WERI-Rb-1 (cell line): Measurements from ENCODE around the gene ROR2.

Experiments
- DNase-seq: peaks from one replicate; pipeline ENCODE4 v3.0.0-alpha.2; 2020
- H3K27ac ChIP-seq: fragments of 250-450 bp; sonication (Bioruptor Pico); 2 replicates; pipeline ENCODE4 v1.5.1; 2020; ENCODE audit warnings: mild to moderate bottlenecking, moderate library complexity
- H3K27me3 ChIP-seq: fragments of 250-450 bp; sonication (Bioruptor Pico); 2 replicates; pipeline ENCODE4 v1.5.1; 2021; ENCODE audit warnings: mild to moderate bottlenecking, low read depth, moderate library complexity; ENCODE audit not compliant: insufficient read depth, severe bottlenecking
- H3K36me3 ChIP-seq: fragments of 250-450 bp; sonication (Bioruptor Pico); 2 replicates; pipeline ENCODE4 v1.5.1; 2020; ENCODE audit warnings: mild to moderate bottlenecking, moderate library complexity
- H3K4me3 ChIP-seq: 2 replicates; pipeline ENCODE4 v1.5.1; 2011; ENCODE audit warnings: low read depth, mild to moderate bottlenecking, control low read depth, low read length
- H3K9me3 ChIP-seq: fragments of 250-450 bp; sonication (Bioruptor Pico); 2 replicates; pipeline ENCODE4 v1.5.1; 2021; ENCODE audit warnings: mild to moderate bottlenecking, moderate library complexity; ENCODE audit not compliant: severe bottlenecking
- TF ChIP-seq, protein P1 (sequence below): IDR thresholded peaks from 2 replicates; pipeline ENCODE4 v1.5.1; 2011; ENCODE audit warnings: low read depth, mild to moderate bottlenecking, control low read depth, inconsistent platforms, low read length

Gene ROR2

DNA sequence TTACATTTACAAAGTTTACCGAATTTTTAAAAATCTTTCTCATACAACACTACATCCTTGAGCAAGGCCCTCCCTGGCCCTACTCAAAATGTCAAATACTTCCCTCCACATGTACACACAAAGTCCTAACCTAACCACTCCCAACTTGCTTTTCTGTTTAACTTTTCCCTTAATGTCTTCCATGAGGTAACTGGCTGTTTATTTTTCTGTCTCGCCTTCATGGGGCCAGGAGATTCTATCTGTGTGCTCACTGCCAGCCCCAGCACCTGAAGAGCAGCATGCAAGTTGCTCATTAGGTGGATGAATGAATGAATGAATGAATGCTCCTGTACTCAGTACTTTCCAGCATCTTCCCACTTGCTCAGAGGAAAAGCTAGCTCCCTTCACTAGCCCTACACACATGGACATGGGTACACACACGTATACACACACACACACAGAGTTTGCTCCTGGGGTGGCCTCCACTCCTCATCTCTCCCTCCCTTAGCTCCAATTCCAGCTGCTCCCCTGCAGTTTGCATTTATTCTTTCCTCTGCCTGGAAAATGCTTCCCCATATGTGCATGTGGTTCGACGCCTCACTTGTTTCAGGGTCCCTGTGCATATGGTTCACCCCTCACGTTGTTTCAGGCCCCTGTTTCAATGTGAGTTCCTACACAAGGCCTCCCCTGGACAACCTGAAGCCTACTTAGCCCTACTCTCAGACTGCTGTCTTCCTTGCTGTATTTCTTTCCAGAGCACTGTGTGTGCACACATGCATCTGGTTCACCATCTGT is 165.2 kb downstream of the ROR2 start:
- Histone ChIP-seq H3K36me3 (no peaks in the 10 kb centered on the region), H3K27me3 (no peaks in the 10 kb centered on the region), H3K4me3 (no peak overlapping the region), H3K27ac (no peak overlapping the region), H3K9me3 (peaks cover 3% of the 10 kb centered on the region)
- TF ChIP-seq, protein P1, sequence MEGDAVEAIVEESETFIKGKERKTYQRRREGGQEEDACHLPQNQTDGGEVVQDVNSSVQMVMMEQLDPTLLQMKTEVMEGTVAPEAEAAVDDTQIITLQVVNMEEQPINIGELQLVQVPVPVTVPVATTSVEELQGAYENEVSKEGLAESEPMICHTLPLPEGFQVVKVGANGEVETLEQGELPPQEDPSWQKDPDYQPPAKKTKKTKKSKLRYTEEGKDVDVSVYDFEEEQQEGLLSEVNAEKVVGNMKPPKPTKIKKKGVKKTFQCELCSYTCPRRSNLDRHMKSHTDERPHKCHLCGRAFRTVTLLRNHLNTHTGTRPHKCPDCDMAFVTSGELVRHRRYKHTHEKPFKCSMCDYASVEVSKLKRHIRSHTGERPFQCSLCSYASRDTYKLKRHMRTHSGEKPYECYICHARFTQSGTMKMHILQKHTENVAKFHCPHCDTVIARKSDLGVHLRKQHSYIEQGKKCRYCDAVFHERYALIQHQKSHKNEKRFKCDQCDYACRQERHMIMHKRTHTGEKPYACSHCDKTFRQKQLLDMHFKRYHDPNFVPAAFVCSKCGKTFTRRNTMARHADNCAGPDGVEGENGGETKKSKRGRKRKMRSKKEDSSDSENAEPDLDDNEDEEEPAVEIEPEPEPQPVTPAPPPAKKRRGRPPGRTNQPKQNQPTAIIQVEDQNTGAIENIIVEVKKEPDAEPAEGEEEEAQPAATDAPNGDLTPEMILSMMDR, result no peak
- no peak for DNase-seq

DNA sequence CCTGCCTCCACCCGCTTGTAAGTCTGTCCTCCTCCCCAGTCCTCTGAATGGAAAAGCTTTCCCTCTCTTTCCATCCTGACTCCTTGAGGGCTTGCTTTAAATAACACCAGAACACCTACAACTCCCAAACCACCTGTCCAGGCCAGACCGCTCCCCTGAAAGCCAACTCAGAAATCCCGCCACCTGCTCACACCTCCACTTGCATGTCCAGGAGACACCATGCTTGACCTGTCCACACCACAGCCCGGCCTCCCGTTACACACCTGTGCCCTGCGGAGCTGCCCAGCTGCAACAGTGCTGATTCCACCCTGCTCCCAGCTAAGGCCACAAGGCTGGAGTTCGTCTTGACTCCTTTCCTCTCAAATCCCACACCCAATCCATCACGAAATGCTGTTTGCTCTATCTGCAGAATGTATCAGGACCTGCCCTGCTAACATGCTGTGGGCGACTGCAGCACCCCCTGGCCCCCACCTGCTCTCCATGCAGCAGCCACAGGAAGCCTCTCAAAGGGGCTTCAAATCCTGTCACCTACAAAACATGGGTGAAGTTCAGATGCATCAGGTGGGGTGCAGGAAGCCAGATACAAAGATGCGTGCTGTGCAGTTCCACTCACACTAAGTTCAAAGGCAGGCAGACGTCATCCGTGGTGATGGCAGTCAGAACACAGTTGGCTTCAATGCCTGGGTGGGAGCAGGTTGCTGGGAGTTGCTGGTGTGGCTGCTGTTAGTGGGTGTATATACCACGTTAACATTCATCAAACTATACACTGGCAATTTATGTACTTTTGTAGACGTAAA is 166.0 kb downstream of the ROR2 start:
- H3K27ac ChIP-seq, result no peak overlapping the region
- H3K27me3 ChIP-seq, result no peaks in the 10 kb centered on the region
- H3K9me3 ChIP-seq, result peaks cover 3% of the 10 kb centered on the region
- DNase-seq, result no peak
- TF ChIP-seq, protein P1, result no peak
- no peaks in the 10 kb centered on the region for H3K36me3 ChIP-seq
- H3K4me3 ChIP-seq, result no peak overlapping the region

DNA sequence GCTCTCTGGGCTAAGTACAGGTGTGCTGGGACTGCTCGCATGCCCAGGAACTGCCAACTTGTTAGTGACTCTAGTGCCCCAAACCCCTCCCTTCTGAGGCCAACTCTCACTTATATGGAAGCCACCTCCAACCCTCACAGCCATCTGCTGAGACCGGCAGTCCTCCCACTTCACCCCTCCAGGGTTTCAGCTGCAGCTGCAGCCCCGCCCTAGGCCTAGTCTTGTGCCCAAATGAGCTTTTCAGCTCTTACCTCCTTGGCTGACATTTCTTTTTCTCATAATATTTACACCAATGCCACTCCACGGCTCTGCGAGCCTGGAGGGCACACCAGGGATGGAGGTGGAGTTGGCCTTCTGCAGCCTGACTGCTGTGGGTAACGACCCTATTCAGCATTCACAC is 166.6 kb downstream of the ROR2 start:
- no peaks in the 10 kb centered on the region for H3K27me3 ChIP-seq
- H3K9me3 ChIP-seq, result peaks cover 3% of the 10 kb centered on the region
- no peaks in the 10 kb centered on the region for H3K36me3 ChIP-seq
- TF ChIP-seq, protein P1, result no peak
- no peak overlapping the region for H3K4me3 ChIP-seq
- H3K27ac ChIP-seq, result no peak overlapping the region
- no peak for DNase-seq

DNA sequence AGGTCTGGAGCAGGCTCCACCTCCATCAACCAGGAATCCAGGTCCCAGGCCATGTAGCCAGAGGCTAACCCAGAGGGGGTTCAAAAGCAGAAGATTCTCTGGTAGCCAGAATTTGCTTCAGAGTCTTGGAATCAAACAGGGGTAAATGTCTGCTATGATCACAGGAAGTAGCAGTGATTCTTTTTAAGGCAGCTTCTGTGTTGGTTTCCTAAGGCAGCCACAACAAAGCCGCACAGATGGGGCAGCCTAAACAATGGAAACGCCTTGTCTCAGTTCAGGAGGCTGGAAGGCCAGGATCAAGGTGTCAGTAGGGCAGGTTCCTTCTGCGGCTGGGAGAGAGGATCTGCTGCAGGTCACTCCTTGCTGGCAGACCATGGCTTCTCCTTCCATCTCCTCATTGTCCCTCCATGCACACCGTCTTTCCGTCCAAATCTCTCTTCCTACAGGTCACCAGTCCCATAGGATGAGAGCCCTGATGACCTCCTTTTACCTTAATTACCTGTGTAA is 167.3 kb downstream of the ROR2 start:
- TF ChIP-seq, protein P1, result no peak
- peaks cover 3% of the 10 kb centered on the region for H3K9me3 ChIP-seq
- no peaks in the 10 kb centered on the region for H3K27me3 ChIP-seq
- H3K4me3 ChIP-seq, result no peak overlapping the region
- no peaks in the 10 kb centered on the region for H3K36me3 ChIP-seq
- no peak for DNase-seq
- H3K27ac ChIP-seq, result no peak overlapping the region

DNA sequence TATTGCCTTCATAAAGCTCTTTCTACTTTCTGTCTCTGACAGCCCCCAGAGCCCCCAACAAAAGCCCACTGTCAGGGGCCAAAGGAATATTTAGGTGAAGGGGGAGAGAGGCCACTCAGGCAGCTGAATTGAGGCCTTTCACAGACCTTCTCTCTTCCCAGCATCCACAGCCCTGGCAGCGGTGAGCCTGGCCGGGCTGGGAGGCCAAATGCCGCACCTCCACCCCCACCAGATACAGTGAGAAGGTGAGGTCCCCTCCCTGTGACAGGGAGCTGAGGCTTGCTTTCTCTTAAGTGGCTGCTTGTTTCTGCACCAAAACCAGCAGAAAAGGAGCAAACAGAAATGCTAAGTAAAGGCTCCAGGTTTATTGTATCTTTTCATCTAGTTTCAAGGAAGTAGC is 168.1 kb downstream of the ROR2 start:
- DNase-seq, result no peak
- no peak overlapping the region for H3K27ac ChIP-seq
- TF ChIP-seq, protein P1, result no peak

More for the DNA sequence above, 168.1 kb downstream of the ROR2 start:
- H3K36me3 ChIP-seq, result no peaks in the 10 kb centered on the region
- H3K27me3 ChIP-seq, result no peaks in the 10 kb centered on the region
- no peak overlapping the region for H3K4me3 ChIP-seq
- no peaks in the 10 kb centered on the region for H3K9me3 ChIP-seq
